Hematopoietic multipotent progenitor cell treated with erythropoietin and hydrocortisone succinate and interleukin-3 and kit ligand, for 17 days (in vitro differentiated cells): Measurements from ENCODE around the gene TPT1.
"Not testable (repeated sequence)": the region's sequence is repeated elsewhere in the genome, so short reads cannot be mapped to it uniquely, and the experiment has no call there.

Source experiments
- DNase-seq: peaks from one replicate; pipeline ENCODE4 v3.0.0-alpha.2; 2015; ENCODE audit warnings: low spot score

The TPT1 gene

DNA sequence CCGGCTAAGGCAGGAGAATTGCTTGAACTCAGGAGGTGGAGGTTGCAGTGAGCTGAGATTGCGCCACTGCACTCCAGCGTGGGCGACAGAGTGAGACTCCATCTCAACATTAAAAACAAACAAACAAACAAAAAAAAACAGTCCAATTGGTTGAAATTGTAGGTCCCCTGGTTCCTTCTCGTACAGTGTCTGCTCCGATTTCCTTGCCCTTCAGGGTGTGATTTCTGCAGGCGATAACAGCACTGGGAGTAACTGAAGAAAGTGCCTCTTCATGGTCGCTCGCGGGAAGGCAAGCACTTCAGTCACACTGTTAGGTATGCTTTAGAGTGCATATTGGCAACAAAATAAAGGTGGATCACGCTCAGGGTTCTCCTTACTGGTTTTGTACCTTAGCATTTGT, 39.7 kb downstream of the TPT1 start:
- peak; percentile 56 for DNase-seq

DNA sequence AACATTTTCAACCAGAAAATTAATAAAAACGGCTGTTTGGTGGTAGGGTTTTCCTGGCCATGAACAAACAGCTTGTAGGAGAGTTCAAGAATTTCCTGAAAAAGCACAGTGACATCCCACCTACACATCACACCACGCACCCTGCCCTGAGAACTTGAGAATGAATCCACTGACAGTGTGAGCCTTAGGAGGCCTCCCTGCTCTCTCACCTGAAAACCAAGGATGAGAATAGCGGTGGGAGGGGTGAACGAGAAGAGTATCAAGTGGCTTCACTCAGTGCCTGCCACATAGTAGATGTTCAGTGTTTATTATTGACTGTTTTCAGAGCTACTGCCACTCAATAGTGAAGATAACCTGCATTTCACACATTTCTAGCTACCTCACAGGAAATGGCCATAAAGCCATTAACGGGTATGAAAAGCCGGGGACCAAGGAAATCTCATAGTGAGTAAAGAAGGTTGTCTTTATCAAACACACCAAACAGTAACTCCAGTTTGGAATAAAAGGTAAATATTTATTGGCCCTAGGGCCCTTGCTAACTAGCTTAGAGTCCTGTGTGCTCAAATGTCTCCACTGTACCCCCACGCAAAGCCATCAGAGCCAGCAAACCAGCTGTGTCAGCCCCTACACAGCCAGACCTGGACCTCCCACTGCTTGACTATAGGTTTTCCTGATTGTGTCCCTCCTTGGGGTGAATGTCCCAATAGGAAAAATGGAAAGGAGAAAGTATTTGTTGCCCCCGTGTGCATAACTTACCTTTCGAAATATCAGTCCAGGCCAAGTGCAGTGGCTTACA, 40.6 kb downstream of the TPT1 start:
- DNase-seq, result no peak

DNA sequence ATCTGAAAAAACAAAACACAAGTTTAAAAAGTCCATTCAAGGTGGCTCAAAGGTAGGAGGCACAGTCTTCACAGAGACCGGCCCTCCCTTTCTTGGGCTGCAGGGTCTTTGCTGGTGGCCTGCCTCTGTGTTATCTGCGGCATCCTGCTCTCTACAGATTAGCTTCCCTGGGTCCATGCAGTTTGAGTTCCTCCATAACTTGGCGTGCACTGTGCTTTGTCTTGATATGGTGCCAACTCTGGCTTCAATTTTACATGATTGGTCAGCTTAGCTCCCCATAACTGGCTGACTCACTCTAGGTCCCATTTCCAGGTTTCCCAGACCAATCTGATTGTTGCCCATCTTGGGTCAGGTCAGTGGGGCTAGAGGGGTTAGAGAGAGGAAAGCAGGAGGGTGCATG, 41.8 kb downstream of the TPT1 start:
- peak; percentile 56 for DNase-seq

DNA sequence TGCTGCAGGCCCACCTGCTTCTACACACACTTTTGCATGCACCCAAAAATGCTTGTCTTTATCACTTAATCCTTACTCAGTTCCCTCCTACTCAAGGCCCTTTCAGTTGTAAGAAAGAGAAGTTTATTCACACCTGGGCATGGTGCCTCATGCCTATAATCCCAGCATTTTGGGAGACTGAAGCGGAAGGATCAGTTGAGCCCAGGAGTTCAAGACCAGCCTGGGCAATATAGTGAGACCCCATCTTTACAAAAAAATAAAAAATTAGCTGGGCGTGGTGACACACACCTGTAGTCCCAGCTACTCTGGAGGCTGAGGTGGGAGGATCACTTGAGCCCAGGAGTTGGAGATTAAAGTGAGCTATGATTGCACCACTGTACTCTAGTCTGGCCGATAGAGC, 42.4 kb downstream of the TPT1 start:
- DNase-seq, result not testable (repeated sequence)

DNA sequence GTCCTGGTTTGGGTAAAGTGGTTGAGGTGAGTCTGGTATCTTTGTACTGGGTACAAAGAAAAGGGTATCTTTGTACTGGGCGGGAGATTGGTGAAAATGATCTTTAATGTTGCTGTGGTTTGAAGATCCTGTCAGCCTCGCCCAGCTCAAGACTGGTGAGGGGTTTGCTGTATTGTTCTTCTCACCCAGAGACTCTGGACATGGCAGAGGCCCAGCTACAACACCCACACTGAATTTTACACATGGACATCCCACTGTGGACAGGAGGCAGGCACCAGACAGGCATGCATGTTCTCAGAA, 42.8 kb downstream of the TPT1 start:
- no peak for DNase-seq

DNA sequence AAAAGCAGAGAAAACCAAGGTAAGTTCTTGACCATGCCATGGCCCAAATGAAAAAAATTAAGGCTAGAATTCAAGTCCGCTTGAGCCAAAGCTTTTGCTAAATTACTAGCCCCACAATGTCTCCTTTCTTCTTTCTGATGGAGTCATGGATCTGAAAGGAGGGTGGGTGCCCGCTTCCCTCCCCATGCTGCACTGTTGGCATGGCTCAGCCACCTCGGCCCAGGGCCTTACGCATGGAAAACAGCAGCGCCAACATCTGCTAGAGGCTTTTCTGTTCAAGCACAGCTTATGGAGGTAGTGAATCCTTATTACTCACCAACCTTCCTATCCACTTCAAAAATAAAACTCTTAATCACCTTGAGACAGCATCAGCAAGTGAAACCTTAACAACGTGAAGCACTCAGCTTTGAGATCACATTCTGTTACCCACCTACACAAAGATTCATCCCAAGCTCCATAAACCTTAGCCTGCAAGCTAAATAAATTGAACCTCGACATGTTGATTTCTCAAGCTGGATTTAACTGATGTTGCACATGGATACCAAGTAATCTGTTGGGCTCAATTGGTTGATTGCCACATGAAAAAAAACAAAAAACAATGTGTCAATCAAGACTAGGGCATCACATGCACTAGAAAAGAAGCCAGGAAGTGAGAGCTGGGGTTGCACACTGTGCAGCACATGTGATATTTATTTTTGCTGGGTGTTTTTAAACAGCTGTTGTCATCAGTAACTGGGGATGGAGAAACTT, 43.4 kb downstream of the TPT1 start:
- DNase-seq, result no peak

DNA sequence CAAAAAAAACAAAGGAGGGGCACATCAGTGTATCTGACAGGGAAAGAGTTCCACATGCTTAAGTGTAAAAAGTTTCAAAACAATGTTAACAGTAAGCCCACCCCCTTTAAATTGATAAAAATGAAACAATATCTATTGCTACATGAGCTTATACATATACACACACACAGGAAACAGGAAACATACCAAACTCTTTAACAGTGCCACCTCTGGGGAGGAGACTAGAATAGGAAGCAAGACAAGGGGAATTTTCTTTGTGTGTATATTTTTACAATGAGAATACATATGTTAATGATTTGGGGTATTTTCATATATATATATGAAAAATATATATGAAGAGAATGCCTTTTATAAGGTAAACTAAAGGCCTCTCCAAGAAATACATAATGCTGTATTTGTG, 44.7 kb downstream of the TPT1 start:
- DNase-seq, result no peak

DNA sequence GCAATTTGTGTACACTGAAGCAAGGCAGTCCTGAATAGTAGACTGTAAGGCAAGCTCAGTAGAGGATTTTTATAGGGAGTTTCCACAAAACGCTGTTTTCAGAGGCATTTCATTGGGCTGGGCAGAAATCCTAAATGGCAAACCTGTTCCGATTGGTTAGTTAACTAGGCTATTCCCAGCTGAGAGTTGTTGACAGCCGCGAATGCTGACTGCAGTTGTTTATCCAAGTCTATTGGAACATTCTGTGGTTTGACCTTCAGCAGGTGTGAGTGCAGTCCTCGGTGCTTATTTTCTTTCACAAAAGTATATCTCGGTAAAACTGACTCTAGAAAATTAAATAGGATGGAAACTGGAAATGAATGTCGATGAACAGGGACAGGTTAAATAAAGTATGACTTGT, 45.4 kb downstream of the TPT1 start:
- DNase-seq, result no peak

DNA sequence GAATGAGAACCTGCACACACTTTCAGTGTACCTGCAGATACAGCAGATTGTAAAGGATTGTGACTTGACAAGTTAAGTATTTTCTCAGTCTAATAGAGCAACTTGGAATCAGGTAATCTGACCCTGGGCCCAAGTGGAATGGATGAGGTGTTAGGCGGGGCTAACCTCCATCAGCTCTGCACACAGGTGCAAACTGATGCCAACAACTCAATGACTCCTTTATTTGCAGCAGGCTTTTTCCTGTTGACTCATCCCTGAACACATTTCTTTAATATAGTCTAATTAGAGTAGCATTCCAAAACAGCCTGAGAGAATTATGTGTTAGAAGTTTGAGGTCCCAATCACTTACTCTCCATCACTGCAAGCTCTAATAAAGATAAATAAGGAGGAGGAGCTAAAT, 48.8 kb downstream of the TPT1 start:
- DNase-seq, result no peak

DNA sequence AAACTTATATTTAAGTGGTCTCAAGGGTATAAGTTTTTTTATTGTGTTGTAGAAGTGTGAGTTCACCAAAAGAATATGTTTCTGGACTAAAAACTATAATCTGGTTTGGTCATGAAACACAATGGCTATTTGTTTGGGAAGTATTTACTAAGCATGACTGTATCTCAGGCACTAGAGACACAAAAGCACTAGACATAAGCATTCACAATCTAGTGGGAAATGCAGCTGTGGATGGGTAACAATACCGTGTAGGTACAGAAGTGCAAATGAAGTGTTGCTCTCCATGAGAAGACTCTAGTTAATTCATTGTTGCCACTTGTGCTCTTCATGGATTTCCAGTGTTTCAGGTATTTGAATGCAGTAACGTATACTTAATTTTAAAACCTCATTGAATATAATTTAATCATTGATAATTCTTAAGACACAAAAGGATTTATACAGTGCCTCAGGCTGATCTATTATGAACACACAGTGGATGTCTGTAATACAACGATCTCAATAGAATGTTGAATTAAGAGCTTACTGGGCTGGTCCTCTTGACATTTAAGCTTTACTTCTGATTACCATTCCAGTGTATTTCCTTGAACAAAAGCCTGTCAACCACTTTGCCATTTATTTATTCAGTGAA, 50.9 kb downstream of the TPT1 start:
- DNase-seq, result no peak
